Stimulated activated CD8-positive, alpha-beta memory T cell treated with anti-CD3 and anti-CD28 coated beads, Interleukin-12 subunit alpha, Interleukin-12 subunit beta, amount 100 ng/mL, for 24 hours (primary cell): Measurements from ENCODE around the gene NRP2.

ENCODE experiments used
- DNase-seq: peaks from one replicate; pipeline ENCODE4 v3.0.0-alpha.2; 2020; ENCODE audit errors: extremely low read depth

Gene NRP2

DNA sequence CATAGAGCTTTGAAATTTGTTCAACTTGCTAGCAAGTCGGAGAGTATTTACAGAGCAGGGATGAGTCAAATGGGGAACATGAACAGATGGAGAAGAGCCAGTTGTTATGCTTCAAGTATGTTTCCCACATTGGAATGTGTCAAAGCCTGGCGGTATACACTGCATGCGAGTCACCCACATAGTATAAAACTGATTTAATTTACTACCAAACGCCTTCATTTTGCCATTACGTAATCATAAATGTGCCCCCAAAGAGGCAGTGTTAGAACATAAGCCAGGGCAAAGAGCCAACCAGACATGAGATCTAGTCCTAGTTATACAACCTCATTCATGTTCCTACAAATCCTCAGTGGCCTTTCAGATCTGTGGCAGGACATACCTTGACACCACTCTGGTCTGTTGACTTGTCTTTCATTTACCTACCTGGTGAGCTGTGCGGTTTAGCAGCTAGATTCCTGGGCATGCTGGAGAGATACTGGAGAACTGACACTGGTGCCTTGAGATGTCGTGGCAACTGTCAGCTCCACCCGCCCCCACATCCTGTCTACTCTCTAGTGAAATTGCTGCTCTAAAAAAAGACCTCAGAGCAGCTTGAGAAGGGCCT is 21.7 kb upstream of the NRP2 start:
- no peak for DNase-seq

DNA sequence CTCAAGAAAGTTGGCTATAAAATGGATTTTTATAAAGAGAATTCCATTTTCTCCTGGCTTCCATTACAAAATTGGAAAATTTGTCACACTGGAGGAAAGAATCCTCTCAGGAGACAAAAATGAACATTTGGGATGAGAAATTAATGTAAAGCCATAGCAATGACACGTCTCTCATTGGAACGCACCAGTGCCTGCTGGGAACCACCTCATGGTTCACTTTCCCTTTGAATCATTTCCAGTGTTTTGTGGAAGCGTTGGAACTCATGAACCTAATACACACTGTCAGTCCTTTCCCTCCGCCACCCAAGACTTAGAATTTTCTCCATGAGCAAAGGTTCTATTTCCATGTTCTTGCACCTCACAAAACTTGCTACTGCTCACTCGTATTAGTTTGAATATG is 21.0 kb upstream of the NRP2 start:
- no peak for DNase-seq

DNA sequence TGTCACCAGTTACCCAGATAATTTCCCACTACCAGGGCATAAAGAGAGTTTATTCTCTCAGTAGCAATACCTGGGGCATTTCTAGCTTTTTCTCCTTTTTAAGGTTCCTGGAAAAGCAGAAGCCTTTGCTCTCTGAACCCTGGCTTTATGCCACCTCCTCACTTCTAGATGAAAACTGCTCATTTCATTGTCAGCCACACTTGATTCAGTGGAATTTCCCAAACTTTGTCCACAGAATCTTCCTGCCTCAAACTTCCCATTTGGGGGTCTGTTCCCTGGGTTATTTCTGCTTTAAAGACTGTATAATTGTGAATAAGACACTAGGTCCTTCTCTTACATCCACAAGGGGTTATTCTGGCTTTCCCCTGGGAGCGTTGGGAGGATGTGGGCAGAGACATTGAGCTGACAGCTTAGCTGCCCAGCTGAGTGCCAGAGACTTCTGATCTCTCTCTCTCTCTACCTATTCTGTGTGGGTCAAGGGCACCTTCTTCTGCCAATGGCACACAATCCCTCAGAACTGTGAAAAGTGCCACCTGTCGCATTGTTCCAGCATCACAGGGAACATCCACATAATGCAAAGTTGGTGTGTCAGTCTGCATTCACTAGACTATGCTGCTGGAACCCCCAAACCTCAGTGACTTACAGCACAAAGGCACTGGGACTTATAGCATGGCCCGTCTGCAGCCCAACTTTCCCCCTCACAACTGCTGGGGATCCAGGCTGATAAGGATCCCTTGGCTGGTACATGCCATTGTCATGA is 19.9 kb upstream of the NRP2 start:
- no peak for DNase-seq

DNA sequence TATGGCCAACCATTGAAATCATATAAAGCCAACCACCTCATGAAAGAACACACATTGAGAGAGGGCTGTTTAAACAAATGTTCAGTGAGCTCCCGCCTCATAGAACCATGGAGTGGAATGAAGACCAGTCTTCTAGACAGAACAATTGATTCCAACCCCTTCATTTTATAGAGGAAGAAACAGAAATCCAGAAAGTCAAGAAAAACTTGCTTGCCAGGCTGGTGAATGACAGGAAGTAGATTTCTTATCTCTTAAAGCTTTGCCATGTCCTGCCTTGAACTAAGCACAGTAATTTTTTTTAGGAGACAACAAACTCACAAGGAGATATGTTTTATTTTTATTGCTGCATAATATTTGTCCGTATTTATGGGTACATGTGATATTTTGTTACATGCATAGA is 16.5 kb upstream of the NRP2 start:
- no peak for DNase-seq

DNA sequence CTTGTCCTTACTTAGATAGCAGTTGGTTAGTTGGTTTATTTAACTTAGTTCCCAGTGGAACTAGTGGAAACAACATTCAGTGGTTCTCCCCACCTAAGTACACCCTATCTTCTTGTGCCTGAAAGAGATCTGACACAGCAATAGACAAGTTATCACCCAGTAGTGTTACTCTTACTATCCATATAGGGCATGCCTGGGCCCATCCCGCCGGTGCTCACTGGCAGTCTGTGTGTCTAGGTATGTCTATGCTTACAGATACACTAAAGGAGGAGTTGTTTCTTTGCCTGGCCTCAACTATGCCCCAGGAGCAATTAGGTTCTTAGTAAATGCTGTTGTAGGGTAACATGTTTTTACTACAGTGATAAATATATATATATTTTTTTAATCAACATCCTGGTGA is 12.0 kb upstream of the NRP2 start:
- no peak for DNase-seq

DNA sequence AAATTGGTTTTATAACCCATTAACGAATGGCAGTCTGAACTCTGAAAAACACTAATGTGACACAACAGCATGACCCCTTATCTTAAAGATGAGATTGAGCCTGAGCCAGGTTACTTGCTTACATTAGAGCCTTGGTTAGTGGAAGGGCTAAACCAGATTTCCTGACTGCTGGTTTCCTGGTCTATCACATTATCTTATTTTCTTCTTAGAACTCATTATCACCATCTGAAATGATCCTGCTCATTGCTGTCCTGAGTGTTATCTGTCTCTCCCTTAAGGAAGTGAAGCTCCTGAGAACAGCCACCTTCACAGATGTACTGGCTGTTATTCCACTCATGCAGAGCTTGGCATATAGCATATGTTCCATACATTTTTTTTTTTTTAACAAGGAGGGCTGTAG is 9.0 kb upstream of the NRP2 start:
- DNase-seq: no peak

DNA sequence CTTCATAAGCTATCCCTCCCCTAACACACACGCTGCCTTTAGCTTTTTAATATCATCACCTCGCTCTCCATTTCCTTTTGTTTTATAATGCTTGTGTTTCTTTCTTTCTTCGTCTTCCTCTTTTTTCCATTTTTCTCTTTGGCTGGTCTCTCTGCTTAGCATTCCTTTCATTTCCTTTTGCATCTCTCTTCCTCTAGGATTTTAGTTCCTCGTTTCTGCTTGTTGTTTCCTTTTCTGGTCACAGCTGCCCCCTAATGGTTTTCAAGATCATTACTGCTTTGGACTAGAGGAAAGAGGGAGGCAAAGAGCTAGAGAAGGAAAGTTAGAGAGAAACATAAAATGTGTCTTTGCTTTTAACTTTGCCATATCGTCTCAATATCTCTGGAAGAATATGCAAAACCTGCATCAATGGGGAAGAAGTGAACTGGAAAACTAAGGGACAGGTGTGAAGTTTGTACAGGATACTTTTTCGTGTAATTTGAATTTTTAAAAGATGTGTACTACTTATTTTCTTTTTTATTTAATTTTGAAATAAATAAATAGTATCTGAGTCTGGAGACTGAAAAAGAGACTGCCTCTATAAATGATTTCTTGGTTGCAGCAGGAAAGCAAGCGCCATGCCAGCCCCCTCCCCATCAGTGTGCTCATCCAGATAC is 6.3 kb upstream of the NRP2 start:
- no peak for DNase-seq

DNA sequence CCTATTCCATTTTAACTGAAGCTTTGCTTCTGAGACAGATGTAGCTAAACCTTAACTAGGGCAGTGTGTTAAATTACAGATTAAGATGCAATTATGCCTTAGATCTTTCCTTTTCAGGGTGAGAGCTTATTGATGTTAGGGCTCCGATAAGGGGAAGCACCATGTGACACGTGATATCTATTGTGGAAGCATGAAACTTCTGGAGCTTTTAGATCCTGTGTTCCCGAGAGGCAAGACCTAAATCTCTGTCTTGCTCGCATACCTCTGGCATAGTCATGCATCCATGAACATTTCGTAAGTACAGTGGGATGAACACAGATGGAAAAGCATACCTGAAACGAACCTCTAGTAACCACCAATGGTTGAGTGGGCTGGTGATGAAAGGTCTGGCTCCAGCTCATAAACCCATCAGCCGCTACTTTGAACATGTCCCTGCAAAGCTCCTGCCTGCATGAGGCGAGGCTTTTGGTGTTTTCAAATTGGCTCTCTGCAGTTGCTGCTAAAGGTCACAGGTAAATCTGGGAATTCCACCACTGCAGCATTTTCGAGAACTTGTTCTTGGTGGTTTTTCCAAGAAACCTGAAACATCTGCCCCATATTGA is 3.7 kb upstream of the NRP2 start:
- no peak for DNase-seq

DNA sequence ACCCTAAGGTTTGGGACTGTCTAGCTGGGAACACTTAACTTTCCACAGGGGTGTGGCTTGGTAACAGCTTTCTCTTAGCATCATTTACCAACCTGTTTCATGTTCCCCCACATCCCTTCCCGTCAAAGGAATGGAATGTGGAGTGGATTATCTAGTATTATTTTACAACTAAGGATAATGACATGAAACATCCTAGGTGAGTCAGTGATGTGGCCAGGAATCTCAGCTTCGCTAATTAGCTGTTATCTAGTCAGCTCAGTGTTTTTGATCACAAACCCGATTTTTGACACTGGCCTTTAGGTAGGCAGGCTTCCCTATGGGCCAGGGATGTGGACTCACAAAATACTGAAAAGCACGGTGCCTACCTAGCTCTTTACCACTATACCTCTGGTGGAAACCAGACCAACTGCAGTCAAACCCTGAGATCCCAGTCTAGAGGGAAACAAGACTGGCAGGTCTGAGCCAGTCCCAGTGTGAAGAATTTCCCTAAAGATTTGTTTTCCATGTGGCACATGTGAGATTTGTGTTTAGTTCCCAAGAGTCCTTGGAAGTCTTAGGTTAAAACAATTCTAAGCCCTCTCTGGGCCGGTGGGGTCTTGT is 2.8 kb upstream of the NRP2 start:
- DNase-seq: no peak

DNA sequence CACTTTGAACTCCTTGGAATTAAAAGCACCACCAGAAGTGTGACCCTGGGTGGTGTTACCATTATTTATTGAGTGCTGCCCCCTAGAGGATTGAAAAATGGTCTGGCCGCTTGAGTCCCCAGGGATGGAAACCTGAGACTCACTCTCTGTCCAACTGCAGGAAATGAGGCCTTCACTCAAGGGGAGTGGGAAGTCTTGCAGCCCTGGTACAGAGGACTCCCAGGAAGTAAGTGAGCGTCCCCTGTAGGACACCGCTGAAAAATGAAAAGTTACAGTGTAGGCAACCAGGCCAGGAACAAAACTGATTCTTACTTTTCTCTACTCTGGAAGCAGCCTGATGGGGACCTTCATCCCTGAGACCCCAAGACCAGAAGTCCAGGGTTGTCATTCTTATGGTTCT is 2.2 kb upstream of the NRP2 start:
- DNase-seq: no peak

DNA sequence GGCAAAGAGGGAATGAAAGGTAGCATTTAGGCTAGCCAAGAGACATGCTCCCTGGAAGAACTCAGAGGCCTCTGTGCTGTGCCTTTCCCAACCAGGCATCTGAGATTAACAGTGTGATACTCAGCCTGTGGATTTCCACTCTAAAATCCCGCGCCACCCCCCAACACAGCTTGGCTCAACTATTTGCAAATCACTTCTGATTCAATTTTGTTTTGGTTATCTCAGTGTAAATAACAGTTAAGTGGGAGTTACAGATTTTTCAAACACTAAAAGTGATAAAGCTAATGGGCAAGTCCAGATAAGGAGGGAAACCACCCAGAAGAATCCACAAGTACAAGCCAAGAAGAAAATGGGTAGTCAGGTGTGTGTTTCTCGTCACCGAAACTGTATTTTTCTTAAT is 1.4 kb upstream of the NRP2 start:
- DNase-seq: no peak

DNA sequence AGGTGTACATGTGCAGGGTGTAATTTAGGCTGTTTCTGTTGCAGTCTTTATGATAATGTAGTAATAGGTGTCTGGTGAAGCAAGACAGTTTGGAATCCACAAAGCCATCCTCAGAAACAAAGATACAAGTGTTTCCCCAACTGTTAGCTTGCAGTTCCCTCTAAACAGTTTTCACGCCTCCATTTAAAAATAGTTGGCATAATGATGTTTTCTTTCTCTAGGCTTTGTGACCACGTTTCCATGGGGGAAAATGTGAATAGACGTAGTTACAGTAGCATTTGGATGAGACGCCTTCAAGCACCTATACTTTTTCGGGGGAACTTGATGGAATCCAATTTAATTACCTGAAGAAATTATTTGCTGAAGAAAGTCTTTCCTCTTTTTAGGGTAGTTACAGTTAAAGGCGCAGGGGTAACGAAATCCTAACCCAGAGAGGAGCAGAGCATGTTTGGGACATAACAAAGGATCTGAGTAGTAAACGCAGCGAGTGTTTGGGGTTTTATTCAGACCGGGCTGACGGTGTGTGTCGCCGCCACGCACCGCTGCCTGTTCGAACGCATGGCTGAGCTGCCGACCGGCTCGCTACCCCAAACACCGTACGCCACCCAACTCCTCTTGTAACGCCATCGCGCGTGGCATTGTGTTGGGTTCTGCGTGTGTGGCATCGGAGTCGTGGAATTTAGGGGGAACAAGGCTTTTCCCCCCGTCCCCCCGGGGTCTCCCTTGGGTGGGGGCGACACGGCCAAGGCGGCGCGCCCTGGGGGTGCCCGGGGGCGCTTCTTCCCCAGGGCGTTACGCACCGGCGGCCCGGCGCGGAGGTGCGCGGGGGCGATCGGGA is 681 bp upstream of the NRP2 start:
- no peak for DNase-seq

DNA sequence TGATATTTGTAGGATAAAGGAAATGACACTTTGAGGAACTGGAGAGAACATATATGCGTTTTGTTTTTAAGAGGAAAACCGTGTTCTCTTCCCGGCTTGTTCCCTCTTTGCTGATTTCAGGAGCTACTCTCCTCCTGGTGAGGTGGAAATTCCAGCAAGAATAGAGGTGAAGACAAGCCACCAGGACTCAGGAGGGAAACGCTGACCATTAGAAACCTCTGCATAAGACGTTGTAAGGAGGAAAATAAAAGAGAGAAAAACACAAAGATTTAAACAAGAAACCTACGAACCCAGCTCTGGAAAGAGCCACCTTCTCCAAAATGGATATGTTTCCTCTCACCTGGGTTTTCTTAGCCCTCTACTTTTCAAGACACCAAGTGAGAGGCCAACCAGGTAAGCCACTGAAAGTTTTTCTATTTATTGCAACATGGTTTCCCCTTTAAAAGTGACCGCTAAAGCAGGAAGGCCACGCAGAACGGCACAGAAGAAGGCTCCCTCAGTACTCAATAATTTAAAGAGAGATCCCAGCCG is 735 bp downstream of the NRP2 start:
- DNase-seq: no peak

DNA sequence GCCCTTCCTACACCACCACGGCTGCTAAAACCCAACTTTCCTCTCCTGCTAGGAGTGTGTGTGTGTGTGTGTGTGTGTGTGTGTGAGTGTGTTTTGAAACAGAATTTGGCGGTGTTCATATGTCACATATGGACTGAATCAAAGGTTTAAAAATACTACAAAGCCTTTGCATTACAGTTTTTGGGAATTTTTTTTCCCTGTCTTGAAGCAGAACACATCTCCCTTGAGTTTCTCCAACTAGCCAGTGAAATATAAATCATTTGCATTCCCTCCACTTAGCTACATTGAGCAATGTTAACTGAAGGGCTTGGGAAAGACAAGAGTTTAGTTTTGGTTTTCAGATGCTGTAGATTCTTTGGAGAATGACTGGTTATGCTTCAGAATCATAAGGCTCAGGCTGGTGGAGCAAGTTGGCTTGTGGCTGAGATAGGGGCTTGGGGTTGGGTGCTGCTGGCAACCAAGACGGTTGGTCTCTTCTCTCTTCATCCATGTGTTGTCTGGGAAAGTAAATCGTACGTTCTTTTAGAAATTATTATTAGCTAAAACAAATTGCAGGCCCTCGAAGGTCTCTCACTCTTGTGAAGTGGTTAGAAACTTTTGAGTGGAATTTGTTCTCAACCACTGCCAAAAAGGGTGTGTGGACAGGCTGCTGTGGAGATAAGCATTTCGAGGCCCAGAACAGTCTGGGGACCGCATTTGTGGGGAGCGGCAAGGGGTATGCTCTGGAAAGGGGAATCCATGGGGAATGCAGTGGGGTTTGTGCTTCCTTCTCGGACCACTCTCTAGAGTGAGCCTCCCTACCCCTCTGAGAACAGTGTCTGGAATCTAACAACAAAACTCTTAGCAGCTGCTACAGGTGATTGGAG is 1.4 kb downstream of the NRP2 start:
- no peak for DNase-seq

DNA sequence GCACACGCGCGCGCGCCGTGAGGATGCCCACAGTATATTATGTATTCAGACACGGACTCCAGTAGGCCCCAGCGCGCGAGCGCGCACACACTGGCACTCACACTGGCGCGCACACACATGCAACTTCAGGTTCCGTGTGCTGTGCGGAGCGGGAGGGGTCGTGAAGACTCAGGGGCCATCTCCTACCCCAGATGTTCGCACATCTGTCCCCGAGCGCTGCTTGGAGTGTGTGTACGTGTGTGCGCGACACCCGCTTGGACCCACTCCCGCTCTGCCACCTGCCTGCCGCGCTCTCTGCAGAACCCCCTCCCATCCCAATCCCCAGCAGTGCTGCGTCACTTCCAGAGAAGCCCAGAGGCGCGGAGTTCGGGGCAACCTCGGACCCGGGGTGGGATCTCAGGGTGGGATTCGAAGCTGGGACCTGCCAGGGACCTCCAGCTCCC is 2.6 kb downstream of the NRP2 start:
- DNase-seq: no peak

DNA sequence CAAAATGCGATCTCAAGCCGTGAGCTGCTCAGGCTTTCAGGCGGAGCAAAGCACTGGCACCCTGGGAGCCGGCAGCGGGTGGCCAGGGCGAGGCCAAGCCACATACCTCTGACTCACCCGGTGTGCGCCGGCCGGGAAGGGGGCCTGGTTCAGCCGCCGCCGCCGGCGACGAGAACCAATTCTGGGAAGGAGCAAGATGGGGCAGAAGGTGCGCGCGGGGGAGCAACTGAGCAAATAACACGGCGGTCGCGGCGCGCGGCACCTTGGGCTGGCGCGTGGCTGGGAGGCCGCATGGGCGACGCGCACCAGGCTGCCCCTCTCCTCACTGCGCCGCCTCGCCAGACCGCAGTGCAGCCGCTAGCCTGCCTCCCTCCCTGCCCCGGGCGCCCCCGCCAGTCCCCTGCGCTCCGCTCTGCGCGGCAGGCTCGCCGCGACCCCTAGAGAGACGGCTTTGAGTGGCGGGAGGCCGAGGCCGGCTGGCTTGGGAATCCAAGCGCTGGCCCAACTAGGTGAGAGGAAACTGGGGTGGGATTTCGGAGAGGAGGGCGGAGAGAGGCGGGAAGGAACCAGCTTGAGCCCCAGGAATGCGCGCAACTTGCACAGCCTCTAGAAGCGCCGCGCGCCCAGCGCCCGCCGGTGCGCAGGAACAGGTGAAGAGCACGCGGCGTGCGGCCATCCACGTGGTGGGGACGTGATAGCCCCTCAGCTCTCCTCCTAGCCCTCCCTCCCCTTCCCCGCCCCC is 3.2 kb downstream of the NRP2 start:
- DNase-seq: no peak

DNA sequence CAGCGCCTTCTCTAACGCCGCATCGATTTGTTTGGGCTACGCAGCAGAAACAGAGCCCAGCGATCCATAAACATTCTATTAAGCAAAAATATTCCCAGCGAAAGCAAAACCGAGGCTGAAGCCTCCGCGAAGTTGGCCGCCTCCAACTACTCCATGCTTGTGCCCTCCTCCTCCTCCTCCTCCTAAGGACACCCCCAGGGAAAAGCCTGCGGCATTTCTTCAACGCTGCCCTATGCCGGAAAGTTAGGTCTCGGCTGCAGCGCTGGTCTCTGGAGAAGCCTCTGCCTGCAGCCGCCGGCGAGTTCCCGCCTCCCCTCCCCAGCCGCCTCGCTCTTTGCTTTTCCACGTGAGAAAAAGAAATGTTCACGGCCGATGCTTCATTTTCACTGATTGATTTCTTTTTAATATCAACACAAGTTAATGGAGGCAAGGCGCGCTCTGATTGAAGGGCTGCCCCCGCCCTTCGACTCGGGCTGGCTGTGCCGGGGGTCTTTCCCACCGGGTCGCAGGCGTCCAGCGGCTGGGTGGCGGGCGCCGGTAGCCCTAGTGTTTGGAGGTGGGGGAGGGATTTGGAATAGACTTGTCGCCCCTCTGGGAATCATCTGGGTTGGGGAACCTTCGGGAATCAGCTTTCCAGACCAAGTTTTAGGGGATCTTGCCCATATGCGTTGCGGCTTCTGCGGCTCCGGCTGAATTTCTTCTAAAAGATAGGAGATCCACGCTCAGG is 3.9 kb downstream of the NRP2 start:
- no peak for DNase-seq

DNA sequence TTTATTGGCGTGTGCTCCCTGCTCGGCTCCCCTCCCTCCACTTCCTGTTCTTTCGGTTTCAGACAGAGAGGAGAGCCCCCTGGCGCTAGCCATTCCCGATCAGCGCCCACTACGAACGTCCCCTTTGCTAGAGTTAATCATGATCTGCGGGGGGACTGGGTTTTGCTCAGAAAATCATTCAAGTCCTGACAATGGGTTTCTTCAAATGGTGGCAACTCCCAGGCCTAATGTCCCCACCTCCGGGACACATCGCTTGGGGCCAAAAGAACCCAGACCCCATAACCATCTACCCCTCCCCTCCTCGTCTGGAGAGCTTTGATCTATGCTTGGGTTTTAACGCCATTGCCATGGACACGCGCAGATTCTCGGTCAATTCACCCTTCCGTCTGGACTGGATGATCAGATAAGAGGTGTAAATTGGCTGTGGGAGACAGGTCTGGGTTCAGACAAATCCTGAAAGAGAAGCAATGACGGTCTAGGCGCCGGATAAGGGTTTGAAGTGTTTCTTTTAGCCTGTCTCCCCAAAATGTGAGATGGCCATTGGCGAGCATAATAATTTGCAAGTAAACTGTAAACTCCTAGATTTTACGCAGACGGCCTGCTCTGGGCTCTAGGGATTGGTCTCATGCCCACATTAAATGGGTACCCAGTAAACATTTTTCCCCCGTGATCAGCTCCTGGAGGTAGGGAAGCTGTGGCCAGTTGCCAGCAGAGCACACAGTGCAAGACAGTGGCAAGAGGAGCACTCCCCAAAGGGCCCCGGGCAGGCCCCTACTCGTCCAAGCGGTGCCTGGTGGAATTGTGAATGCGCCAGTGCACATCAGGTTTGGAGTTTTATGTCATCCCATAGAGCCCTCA is 4.7 kb downstream of the NRP2 start:
- DNase-seq: no peak
